Coronary artery (tissue), 2 donors: ENCODE results near the gene EPHA5.

ENCODE experiments used
- DNase-seq: peaks from one replicate; pipeline ENCODE4 v3.0.0-alpha.2; 2017; ENCODE audit warnings: low spot score
- H3K27ac ChIP-seq, 2 donors: fragments of 200-600 bp; sonication (generic); one replicate each; pipeline ENCODE4 v1.5.1; 2016 to 2019
- H3K4me3 ChIP-seq: fragments of 200-600 bp; sonication (generic); 2 replicates; pipeline ENCODE4 v1.5.1; 2016; ENCODE audit warnings: mild to moderate bottlenecking, moderate library complexity
- TF ChIP-seq, protein P1 (sequence below): fragments of 200-600 bp; sonication (generic); IDR thresholded peaks from one replicate; pipeline ENCODE4 v1.5.1; 2019; ENCODE audit warnings: antibody characterized with exemption

The EPHA5 gene

DNA sequence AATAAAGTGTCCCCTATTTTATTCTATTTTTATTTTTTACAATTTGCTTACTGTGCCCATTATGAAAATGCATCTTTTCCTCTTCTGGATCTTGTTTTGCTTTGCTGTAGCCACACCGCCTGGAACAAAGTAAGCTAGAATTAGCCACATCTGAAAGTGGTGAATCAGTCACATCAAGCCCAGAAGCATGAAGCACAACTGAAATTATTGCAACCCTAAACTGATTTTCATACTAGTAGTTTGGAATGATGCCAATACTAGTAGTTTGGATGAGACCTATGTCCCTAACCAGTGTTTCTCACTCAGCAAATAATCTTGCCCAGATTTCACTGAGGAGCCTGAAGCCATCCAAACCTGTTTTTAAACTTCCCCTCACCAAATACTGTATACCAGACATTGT is 303.0 kb downstream of the EPHA5 start:
- no peak for DNase-seq
- TF ChIP-seq, protein P1, sequence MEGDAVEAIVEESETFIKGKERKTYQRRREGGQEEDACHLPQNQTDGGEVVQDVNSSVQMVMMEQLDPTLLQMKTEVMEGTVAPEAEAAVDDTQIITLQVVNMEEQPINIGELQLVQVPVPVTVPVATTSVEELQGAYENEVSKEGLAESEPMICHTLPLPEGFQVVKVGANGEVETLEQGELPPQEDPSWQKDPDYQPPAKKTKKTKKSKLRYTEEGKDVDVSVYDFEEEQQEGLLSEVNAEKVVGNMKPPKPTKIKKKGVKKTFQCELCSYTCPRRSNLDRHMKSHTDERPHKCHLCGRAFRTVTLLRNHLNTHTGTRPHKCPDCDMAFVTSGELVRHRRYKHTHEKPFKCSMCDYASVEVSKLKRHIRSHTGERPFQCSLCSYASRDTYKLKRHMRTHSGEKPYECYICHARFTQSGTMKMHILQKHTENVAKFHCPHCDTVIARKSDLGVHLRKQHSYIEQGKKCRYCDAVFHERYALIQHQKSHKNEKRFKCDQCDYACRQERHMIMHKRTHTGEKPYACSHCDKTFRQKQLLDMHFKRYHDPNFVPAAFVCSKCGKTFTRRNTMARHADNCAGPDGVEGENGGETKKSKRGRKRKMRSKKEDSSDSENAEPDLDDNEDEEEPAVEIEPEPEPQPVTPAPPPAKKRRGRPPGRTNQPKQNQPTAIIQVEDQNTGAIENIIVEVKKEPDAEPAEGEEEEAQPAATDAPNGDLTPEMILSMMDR: no peak
- Histone ChIP-seq H3K27ac (no peak overlapping the region), H3K4me3 (no peak overlapping the region)

DNA sequence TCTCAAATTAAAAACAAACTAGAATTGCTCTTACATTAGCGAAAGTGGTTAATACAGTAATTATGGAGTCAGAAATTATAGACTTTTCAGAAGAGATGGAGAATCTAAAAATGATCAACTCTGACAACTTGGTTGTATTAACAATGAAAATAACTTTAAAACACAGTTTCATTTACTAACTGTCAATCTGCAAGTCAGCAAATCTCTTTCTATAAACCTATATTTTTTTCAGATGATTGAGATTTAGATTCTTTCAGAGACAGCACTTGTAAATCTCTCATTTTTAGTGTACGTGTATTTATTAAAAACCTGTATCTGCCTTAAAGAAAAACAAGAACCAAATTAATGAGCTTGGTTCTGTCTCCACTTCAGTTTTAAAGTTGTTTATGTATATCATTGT is 311.4 kb downstream of the EPHA5 start:
- TF ChIP-seq, protein P1: no peak
- no peak for DNase-seq
- no peak overlapping the region for H3K27ac ChIP-seq
- no peak overlapping the region for H3K4me3 ChIP-seq

DNA sequence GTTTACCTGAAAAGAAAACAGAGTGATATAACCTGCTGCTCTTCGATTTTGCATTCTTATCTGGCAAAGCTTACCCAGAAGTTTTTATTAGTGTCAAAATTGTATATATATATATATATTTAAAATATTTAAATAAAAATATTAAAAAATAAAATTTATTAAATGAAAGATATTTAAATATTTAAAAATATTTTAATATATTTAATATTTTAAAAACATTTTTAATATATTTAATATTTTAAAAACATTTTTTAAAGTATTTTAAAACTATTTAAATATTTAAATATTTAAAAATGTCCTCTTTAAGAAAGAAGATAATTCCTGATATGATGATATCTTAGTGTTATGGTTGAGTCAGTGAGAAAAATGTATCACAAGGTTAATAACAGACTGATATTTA is 317.2 kb downstream of the EPHA5 start:
- Histone ChIP-seq H3K4me3 (no peak overlapping the region), H3K27ac (no peak overlapping the region)
- no peak for DNase-seq
- TF ChIP-seq, protein P1: no peak

DNA sequence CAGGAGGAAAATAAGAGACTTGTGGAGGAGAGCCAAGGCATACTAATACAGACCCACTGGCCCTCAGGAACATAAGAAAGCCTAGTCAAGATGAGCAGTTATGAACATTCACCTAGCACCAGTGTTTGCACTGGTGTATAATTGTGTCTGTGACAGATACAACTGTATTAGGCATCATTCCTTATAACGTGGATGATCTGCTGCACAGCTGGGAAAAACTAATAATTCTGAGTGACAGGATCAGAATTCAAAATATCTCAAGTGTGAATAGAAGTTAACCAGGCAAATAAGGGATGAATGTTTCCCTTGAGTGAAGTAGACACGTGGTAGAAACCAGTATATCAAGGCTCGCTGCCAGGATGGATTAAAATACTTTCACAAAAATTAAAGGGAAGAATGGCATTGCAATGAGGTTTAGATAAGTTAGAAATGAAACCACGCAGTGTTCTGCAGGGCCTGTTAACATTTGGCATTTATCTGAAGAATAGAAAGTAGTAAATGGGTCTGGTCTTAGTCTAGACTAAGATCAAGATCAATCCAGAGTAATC is 325.9 kb downstream of the EPHA5 start:
- Histone ChIP-seq H3K4me3 (no peak overlapping the region), H3K27ac (no peak overlapping the region)
- no peak for DNase-seq
- TF ChIP-seq, protein P1: no peak

DNA sequence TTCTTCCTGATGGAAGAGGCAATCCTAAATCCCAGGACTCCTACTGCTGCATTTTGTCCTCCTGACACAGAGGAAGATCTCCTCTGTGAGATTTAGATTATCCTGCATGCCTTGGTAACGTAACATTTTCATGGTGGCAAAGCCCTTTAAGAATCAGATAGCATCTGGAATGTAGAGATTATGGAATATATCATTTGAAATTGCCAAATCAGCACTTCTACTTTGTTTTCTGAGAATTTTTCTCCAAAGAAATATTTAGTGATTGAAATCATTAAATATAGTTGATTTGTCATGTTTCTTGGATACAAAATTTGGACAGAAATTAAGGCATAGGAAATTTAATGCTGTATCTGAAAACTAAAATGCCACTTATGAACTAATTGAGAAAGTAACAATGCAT is 326.9 kb downstream of the EPHA5 start:
- TF ChIP-seq, protein P1: no peak
- no peak overlapping the region for H3K27ac ChIP-seq
- DNase-seq: no peak
- no peak overlapping the region for H3K4me3 ChIP-seq

DNA sequence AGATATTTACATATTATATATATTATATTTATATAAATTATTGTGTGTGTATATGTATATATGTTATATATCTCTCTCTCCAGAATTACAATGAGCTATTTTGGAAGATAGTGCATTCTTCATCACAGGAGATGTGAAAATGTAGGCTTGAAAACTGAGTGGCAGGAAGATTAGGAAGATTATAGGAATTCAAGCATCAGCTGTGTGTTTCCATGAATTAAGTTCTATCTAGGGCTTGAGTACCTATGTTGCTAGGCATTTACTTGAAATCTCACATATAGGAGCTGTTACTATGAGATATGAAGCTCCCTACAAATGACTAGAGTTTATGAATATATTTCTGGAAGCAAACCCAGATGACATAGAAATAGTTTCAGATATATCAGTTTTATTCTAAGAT is 328.7 kb downstream of the EPHA5 start:
- no peak overlapping the region for H3K27ac ChIP-seq
- TF ChIP-seq, protein P1: no peak
- no peak overlapping the region for H3K4me3 ChIP-seq
- no peak for DNase-seq

DNA sequence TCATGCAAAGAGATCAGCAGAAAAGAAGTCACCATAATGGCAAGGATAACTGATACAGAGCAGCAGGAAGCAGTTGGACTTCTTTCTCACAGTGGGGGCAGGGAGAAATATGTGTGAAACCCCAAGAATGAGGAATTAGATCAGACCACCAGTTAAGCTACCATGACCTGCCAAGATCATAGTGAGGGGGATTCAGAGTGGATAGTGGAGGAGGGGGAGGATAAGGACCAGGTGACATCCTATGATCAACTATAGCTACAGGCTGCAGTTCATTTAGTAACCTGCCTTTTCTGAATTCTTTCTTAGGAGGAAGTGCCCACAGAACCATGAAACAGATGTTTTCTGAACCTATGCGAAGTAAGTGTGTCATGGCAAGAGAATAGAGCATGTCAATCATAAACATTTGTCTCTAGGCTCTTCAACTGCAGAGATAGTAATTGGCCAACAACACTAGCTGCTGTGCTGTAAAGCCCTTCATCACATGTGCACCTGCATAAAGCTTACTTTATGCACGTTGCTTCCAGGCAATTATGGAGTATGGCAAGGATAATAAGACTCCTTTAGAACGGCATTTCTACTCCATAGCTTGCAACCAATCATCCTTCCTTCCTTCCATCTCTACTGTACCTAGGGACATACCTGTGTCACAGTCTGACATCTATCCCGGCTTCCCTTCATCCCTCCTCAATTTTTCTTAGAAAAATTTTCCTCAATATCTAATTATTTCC is 329.7 kb downstream of the EPHA5 start:
- no peak overlapping the region for H3K27ac ChIP-seq
- no peak overlapping the region for H3K4me3 ChIP-seq
- TF ChIP-seq, protein P1: no peak
- no peak for DNase-seq
